IMR-90 (cell line): ENCODE measurements around the gene C5orf24.

Source experiments
- CHD1 ChIP-seq: IDR thresholded peaks from 2 replicates; pipeline ENCODE4 v1.6.1; 2012; ENCODE audit warnings: low read depth, low read length, improper control_type of control experiment
- FOS ChIP-seq: fragments of 150-350 bp; IDR thresholded peaks from 2 replicates; pipeline ENCODE4 v1.6.1; 2016; ENCODE audit warnings: low read depth, low read length
- POLR2A ChIP-seq: IDR thresholded peaks from 2 replicates; pipeline ENCODE4 v1.6.1; 2012; ENCODE audit warnings: mild to moderate bottlenecking, low read depth, low read length
- RAD21 ChIP-seq: IDR thresholded peaks from 2 replicates; pipeline ENCODE4 v1.6.1; 2012; ENCODE audit warnings: low read length, improper control_type of control experiment
- SMC3 ChIP-seq: fragments of 150-350 bp; IDR thresholded peaks from 2 replicates; pipeline ENCODE4 v1.6.1; 2016; ENCODE audit warnings: low read depth, mild to moderate bottlenecking, antibody characterized with exemption, low read length, moderate library complexity
- TF ChIP-seq, protein P1 (sequence below): conservative IDR thresholded peaks from 2 replicates; pipeline ENCODE4 v1.5.1; 2012; ENCODE audit warnings: mild to moderate bottlenecking, low read depth, low read length, improper control_type of control experiment
- TF ChIP-seq, protein P2 (sequence below): fragments of 150-350 bp; IDR thresholded peaks from 2 replicates; pipeline ENCODE4 v1.6.1; 2016; ENCODE audit warnings: low read depth, mild to moderate bottlenecking, low read length, moderate library complexity, borderline replicate concordance

DNA sequence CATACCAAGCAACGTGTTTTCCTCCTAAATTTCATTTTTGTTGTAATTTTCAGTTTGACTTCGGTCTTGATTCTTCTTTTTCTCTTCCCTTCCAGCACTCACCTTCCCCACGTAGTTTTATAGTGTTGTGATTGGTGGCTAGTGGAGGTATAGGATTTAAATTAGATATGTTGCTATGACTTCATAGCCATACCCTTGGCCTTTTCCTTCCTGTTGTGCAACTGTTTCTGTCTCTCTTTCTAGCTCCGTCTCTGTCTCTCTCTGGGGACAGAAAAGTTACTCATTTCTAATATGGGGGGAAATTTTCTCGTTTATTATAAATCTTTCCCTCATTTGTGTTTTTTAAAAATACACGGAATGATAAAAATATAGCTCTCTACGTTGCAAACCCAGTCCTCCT lies 20.6 kb upstream of the C5orf24 start:
- TF ChIP-seq, protein P1, sequence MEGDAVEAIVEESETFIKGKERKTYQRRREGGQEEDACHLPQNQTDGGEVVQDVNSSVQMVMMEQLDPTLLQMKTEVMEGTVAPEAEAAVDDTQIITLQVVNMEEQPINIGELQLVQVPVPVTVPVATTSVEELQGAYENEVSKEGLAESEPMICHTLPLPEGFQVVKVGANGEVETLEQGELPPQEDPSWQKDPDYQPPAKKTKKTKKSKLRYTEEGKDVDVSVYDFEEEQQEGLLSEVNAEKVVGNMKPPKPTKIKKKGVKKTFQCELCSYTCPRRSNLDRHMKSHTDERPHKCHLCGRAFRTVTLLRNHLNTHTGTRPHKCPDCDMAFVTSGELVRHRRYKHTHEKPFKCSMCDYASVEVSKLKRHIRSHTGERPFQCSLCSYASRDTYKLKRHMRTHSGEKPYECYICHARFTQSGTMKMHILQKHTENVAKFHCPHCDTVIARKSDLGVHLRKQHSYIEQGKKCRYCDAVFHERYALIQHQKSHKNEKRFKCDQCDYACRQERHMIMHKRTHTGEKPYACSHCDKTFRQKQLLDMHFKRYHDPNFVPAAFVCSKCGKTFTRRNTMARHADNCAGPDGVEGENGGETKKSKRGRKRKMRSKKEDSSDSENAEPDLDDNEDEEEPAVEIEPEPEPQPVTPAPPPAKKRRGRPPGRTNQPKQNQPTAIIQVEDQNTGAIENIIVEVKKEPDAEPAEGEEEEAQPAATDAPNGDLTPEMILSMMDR = no peak
- TF ChIP-seq, protein P2, sequence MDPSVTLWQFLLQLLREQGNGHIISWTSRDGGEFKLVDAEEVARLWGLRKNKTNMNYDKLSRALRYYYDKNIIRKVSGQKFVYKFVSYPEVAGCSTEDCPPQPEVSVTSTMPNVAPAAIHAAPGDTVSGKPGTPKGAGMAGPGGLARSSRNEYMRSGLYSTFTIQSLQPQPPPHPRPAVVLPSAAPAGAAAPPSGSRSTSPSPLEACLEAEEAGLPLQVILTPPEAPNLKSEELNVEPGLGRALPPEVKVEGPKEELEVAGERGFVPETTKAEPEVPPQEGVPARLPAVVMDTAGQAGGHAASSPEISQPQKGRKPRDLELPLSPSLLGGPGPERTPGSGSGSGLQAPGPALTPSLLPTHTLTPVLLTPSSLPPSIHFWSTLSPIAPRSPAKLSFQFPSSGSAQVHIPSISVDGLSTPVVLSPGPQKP = no peak
- TF ChIP-seq POLR2A = no peak
- no peak for TF ChIP-seq SMC3
- TF ChIP-seq FOS = no peak
- no peak for TF ChIP-seq CHD1
- TF ChIP-seq RAD21 = no peak
